A673 (cell line): Measurements from ENCODE around the gene SMYD3.

Experiments
- CTCF ChIP-seq: fragments of 300-800, 200-600 bp; sonication (generic); conservative IDR thresholded peaks from 2 replicates; pipeline ENCODE4 v1.5.1; 2017; ENCODE audit warnings: low read depth, mild to moderate bottlenecking, antibody characterized with exemption, low read length, moderate library complexity, mixed read lengths
- EZH2 ChIP-seq: fragments of 200-600 bp; sonication (generic); IDR thresholded peaks from 2 replicates; pipeline ENCODE4 v1.6.1; 2017; ENCODE audit warnings: borderline replicate concordance, low read depth, mild to moderate bottlenecking, mixed read lengths, antibody characterized with exemption, low read length; ENCODE audit not compliant: poor library complexity, severe bottlenecking

DNA sequence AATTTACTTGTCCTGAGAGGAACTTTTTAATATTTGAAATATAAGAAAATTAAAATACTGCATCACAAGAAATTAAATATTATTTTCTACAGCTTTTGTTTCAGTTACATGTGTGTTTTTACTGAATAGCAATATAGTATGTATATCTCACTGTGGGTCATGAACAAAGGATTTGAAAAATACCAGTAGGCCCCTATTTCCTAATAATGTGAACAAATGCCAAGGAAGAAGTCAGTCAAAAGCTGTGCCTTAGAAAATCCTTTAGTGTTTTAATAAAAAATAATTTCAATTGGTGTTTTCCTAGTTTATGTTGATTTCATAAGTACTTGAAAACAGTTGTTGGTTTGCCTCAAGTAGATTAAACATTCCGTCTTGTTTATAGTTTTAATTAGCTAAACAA, 46.7 kb downstream of the SMYD3 start:
- no peak for TF ChIP-seq CTCF
- TF ChIP-seq EZH2: no peak
